ENCODE data around the gene PBX1. TPM values are rescaled to one million over a fixed set of nuclear protein-coding genes. Genes with fewer than 3 reads are reported as not detected.
A peak's percentile ranks its signal among the peaks of the same experiment; 100 is the strongest.

Gene PBX1
- total RNA-seq, 6 donors from 2014 or later = 17.8 to 59.6 (median 38.3) TPM

- no peak for ATAC-seq (ENCODE audit: low FRiP score in 2 of 2)
- H3K4me1 ChIP-seq = peaks cover 0 to 24% (median 6%) of the 10 kb centered on the region in 4 donors
- no peaks in the 10 kb centered on the region for H3K27me3 ChIP-seq
- no peaks in the 10 kb centered on the region for H3K36me3 ChIP-seq
- 37 to 46% methylated on average over 3 of the region's 3 CpGs for WGBS, 2 donors
- no peak for DNase-seq
- peak overlapping the region; percentile 39 to 89 (median 48) for H3K27ac ChIP-seq
- TF ChIP-seq CTCF (IDR thresholded peaks at IDR 0.05) (no peak), POLR2A (IDR thresholded peaks at IDR 0.05) (no peak), EP300 (IDR thresholded peaks at IDR 0.05) (no peak), POLR2AphosphoS5 (IDR thresholded peaks at IDR 0.05) (no peak)
- H3K4me3 ChIP-seq = peak overlapping the region in 3 of 4 donors; percentile 20 to 82 (median 66)
- no peaks in the 10 kb centered on the region for H3K9me3 ChIP-seq
These were observed 4.0 kb downstream of the PBX1 start for GRCh38 chr1:164562947-164563520.

- H3K4me1 ChIP-seq = peaks cover 0 to 21% (median 4%) of the 10 kb centered on the region in 4 donors
- no peaks in the 10 kb centered on the region for H3K36me3 ChIP-seq
- H3K27ac ChIP-seq = peak overlapping the region; percentile 39 to 89 (median 51)
- WGBS, 2 donors = 55 to 64% methylated on average over 10 of the region's 10 CpGs
- peak overlapping the region in 3 of 4 donors; percentile 20 to 82 (median 66) for H3K4me3 ChIP-seq
- no peaks in the 10 kb centered on the region for H3K27me3 ChIP-seq
- ATAC-seq (ENCODE audit: low FRiP score in 2 of 2) = no peak
- no peak for DNase-seq
- H3K9me3 ChIP-seq = no peaks in the 10 kb centered on the region
- no peak for TF ChIP-seq CTCF (IDR thresholded peaks at IDR 0.05)
- TF ChIP-seq POLR2AphosphoS5 (IDR thresholded peaks at IDR 0.05) = no peak
- TF ChIP-seq EP300 (IDR thresholded peaks at IDR 0.05) = no peak
- no peak for TF ChIP-seq POLR2A (IDR thresholded peaks at IDR 0.05)
These were observed 4.9 kb downstream of the PBX1 start for GRCh38 chr1:164563721-164564360.

- 64 to 68% methylated on average over 3 of the region's 3 CpGs for WGBS, 2 donors
- ATAC-seq (ENCODE audit: low FRiP score in 2 of 2) (no peak), DNase-seq (no peak)
- Histone ChIP-seq H3K4me3 (peak overlapping the region in 3 of 4 donors; percentile 20 to 82 (median 66)), H3K4me1 (peaks cover 0 to 21% (median 4%) of the 10 kb centered on the region in 4 donors), H3K27ac (peak overlapping the region; percentile 39 to 89 (median 51)), H3K36me3 (no peaks in the 10 kb centered on the region), H3K9me3 (no peaks in the 10 kb centered on the region), H3K27me3 (no peaks in the 10 kb centered on the region)
- TF ChIP-seq POLR2A (IDR thresholded peaks at IDR 0.05) (no peak), CTCF (IDR thresholded peaks at IDR 0.05) (no peak), POLR2AphosphoS5 (IDR thresholded peaks at IDR 0.05) (no peak), EP300 (IDR thresholded peaks at IDR 0.05) (no peak)
These were observed 5.4 kb downstream of the PBX1 start for GRCh38 chr1:164564378-164564777.

- Histone ChIP-seq H3K4me1 (peaks cover 0 to 21% (median 4%) of the 10 kb centered on the region in 4 donors), H3K4me3 (peak overlapping the region in 2 of 4 donors; percentile 66 to 82), H3K27me3 (no peaks in the 10 kb centered on the region), H3K27ac (peak overlapping the region; percentile 39 to 89 (median 46)), H3K36me3 (no peaks in the 10 kb centered on the region), H3K9me3 (no peaks in the 10 kb centered on the region)
- TF ChIP-seq EP300 (IDR thresholded peaks at IDR 0.05) (no peak), POLR2AphosphoS5 (IDR thresholded peaks at IDR 0.05) (no peak), POLR2A (IDR thresholded peaks at IDR 0.05) (no peak), CTCF (IDR thresholded peaks at IDR 0.05) (no peak)
- ATAC-seq (ENCODE audit: low FRiP score in 2 of 2) (no peak), DNase-seq (no peak)
- WGBS, 2 donors = 35 to 42% methylated on average over 2 of the region's 2 CpGs
These were observed 6.4 kb downstream of the PBX1 start for GRCh38 chr1:164565357-164565756.
